HL-60 (cell line): ENCODE results near the gene TP53TG5.

Experiments used
- GABPA ChIP-seq: IDR thresholded peaks from 2 replicates; pipeline ENCODE4 v1.6.1; 2012; ENCODE audit warnings: low read depth
- POLR2AphosphoS5 ChIP-seq: IDR thresholded peaks from 2 replicates; pipeline ENCODE4 v1.6.1; 2012; ENCODE audit warnings: low read depth
- TF ChIP-seq, protein P1 (sequence below): IDR thresholded peaks from one replicate; pipeline ENCODE4 v1.5.1; 2011; ENCODE audit warnings: low read length, control low read depth, inconsistent platforms; ENCODE audit not compliant: insufficient read depth
- TF ChIP-seq, protein P2 (sequence below): IDR thresholded peaks from 2 replicates; pipeline ENCODE4 v1.6.1; 2012; ENCODE audit warnings: low read depth; ENCODE audit not compliant: insufficient replicate concordance

DNA sequence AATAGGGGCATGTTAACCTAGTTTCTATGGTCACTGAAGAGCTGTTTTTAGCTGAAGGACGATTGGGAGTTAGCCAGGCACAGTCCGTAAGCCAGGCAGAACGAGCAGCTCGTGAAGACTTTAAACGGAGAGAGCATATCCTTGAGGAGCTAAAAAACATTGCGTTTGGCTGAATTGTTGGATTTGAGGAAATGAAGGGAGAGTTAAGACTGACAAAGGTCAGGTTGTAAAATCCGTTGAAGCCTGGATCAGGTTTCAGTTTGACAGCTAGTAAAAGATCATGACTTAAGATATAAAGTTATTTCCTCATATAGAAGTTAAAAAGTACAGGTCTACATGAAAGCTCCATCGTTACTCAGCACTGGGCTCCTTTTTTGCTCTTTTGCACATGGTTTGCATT is 32.8 kb upstream of the TP53TG5 start:
- TF ChIP-seq POLR2AphosphoS5 (no peak), GABPA (no peak)
- TF ChIP-seq, protein P1, sequence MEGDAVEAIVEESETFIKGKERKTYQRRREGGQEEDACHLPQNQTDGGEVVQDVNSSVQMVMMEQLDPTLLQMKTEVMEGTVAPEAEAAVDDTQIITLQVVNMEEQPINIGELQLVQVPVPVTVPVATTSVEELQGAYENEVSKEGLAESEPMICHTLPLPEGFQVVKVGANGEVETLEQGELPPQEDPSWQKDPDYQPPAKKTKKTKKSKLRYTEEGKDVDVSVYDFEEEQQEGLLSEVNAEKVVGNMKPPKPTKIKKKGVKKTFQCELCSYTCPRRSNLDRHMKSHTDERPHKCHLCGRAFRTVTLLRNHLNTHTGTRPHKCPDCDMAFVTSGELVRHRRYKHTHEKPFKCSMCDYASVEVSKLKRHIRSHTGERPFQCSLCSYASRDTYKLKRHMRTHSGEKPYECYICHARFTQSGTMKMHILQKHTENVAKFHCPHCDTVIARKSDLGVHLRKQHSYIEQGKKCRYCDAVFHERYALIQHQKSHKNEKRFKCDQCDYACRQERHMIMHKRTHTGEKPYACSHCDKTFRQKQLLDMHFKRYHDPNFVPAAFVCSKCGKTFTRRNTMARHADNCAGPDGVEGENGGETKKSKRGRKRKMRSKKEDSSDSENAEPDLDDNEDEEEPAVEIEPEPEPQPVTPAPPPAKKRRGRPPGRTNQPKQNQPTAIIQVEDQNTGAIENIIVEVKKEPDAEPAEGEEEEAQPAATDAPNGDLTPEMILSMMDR, result no peak
- TF ChIP-seq, protein P2, sequence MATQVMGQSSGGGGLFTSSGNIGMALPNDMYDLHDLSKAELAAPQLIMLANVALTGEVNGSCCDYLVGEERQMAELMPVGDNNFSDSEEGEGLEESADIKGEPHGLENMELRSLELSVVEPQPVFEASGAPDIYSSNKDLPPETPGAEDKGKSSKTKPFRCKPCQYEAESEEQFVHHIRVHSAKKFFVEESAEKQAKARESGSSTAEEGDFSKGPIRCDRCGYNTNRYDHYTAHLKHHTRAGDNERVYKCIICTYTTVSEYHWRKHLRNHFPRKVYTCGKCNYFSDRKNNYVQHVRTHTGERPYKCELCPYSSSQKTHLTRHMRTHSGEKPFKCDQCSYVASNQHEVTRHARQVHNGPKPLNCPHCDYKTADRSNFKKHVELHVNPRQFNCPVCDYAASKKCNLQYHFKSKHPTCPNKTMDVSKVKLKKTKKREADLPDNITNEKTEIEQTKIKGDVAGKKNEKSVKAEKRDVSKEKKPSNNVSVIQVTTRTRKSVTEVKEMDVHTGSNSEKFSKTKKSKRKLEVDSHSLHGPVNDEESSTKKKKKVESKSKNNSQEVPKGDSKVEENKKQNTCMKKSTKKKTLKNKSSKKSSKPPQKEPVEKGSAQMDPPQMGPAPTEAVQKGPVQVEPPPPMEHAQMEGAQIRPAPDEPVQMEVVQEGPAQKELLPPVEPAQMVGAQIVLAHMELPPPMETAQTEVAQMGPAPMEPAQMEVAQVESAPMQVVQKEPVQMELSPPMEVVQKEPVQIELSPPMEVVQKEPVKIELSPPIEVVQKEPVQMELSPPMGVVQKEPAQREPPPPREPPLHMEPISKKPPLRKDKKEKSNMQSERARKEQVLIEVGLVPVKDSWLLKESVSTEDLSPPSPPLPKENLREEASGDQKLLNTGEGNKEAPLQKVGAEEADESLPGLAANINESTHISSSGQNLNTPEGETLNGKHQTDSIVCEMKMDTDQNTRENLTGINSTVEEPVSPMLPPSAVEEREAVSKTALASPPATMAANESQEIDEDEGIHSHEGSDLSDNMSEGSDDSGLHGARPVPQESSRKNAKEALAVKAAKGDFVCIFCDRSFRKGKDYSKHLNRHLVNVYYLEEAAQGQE, result no peak
